Transverse colon (tissue), 4 donors: ENCODE data around the gene FMNL2. TPM values are rescaled to one million over a fixed set of nuclear protein-coding genes. Genes with fewer than 3 reads are reported as not detected.

ENCODE experiments used
- DNase-seq: peaks from one replicate; pipeline ENCODE4 v3.0.0-alpha.2; 2019
- H3K27ac ChIP-seq, 4 donors: fragments of 200-600 bp; sonication (generic); 2 replicates each; pipeline ENCODE4 v1.5.1; 2016 to 2018; ENCODE audit warnings: inconsistent platforms in 4 of 4
- H3K27me3 ChIP-seq: fragments of 200-600 bp; sonication (generic); 2 replicates; pipeline ENCODE4 v1.5.1; 2017; ENCODE audit warnings: inconsistent platforms
- H3K36me3 ChIP-seq, 4 donors: fragments of 200-600 bp; sonication (generic); 2 replicates each; pipeline ENCODE4 v1.5.1; 2017 to 2019; ENCODE audit warnings: inconsistent platforms in 4 of 4
- H3K4me1 ChIP-seq, 4 donors: fragments of 200-600 bp; sonication (generic); 2 replicates each; pipeline ENCODE4 v1.5.1; 2017 to 2020; ENCODE audit warnings: inconsistent platforms in 4 of 4
- H3K4me3 ChIP-seq, 4 donors: fragments of 200-600 bp; sonication (generic); 1 replicate in 1 of 4; 2 replicates in 3 of 4; pipeline versions ENCODE4 v1.5.1 to v1.6.1; 2017 to 2019; ENCODE audit warnings: inconsistent platforms in 4 of 4
- H3K9me3 ChIP-seq, 2 donors: fragments of 200-600 bp; sonication (generic); 2 replicates each; pipeline ENCODE4 v1.5.1; 2017 to 2019; ENCODE audit warnings: inconsistent platforms in 2 of 2
- EP300 ChIP-seq: sonication (generic); formaldehyde crosslinking; IDR thresholded peaks from one replicate; pipeline ENCODE4 v1.6.1; 2017; ENCODE audit warnings: antibody characterized with exemption, low read depth
- POLR2A ChIP-seq: fragments of 450-650 bp; IDR thresholded peaks from one replicate; pipeline ENCODE4 v1.6.1; 2016; ENCODE audit warnings: antibody characterized with exemption, mild to moderate bottlenecking, moderate library complexity
- POLR2AphosphoS5 ChIP-seq, 3 donors: sonication (generic); formaldehyde crosslinking; IDR thresholded peaks; one replicate each; pipeline ENCODE4 v1.6.1; 2016; ENCODE audit warnings: antibody characterized with exemption in 3 of 3
- WGBS, 2 donors: methylation state at CpG; one replicate each; pipeline ENCODE4 v1.1.5; 2018; ENCODE audit warnings: low coverage in 1 of 2; 5-methylcytosine and 5-hydroxymethylcytosine counted together
- in situ Hi-C, 4 donors: fragments of 200-750 bp; cut with MboI; loops; one replicate each; pipeline versions ENCODE4 v1.15.0 to v1.15.1; 2017; ENCODE audit warnings: low sequenced_read_pairs in 3 of 4, low pct_ligation_motif_present in 1 of 4, low pct_unique_long_range_greater_than_20kb in 1 of 4
- intact Hi-C: fragments of 100-400 bp; cut with DNase I; formaldehyde crosslinking; loops from one replicate; pipeline ENCODE4 v1.15.1; 2023; ENCODE audit warnings: low total_unique reads
- total RNA-seq, 4 donors: library from RNA; depleted of rRNA; stranded (reverse); fragments of >200 nt; gene quantifications; one replicate each; pipeline ENCODE4 v1.1.0, GENCODE V29; 2016
- TF ChIP-seq, protein P1 (sequence below), 5 experiments: fragments of 200-600 bp in 3 of 5; fragments of 450-650 bp in 2 of 5; sonication (generic) in 3 of 5; IDR thresholded peaks; 1 replicate in 2 of 5; 2 replicates in 3 of 5; pipeline ENCODE4 v1.5.1; 2016 to 2017; ENCODE audit warnings: antibody characterized with exemption in 5 of 5, inconsistent platforms in 3 of 5, mild to moderate bottlenecking in 2 of 5, moderate library complexity in 1 of 5

Gene FMNL2
- total RNA-seq, 4 donors from 2014 or later = 9.2 to 31.4 (median 23.9) TPM

GRCh38 chr2:152465541-152465940, 130.6 kb downstream of the FMNL2 start:
- no peak for DNase-seq
- Histone ChIP-seq H3K27ac (no peak overlapping the region), H3K4me3 (no peak overlapping the region), H3K9me3 (no peaks in the 10 kb centered on the region), H3K4me1 (peaks cover under 1 to 51% (median 15%) of the 10 kb centered on the region in 4 donors), H3K27me3 (no peaks in the 10 kb centered on the region), H3K36me3 (no peaks in the 10 kb centered on the region)
- TF ChIP-seq POLR2AphosphoS5 (IDR thresholded peaks at IDR 0.05) (no peak), EP300 (no peak), POLR2A (no peak)
- TF ChIP-seq, protein P1, sequence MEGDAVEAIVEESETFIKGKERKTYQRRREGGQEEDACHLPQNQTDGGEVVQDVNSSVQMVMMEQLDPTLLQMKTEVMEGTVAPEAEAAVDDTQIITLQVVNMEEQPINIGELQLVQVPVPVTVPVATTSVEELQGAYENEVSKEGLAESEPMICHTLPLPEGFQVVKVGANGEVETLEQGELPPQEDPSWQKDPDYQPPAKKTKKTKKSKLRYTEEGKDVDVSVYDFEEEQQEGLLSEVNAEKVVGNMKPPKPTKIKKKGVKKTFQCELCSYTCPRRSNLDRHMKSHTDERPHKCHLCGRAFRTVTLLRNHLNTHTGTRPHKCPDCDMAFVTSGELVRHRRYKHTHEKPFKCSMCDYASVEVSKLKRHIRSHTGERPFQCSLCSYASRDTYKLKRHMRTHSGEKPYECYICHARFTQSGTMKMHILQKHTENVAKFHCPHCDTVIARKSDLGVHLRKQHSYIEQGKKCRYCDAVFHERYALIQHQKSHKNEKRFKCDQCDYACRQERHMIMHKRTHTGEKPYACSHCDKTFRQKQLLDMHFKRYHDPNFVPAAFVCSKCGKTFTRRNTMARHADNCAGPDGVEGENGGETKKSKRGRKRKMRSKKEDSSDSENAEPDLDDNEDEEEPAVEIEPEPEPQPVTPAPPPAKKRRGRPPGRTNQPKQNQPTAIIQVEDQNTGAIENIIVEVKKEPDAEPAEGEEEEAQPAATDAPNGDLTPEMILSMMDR (IDR thresholded peaks at IDR 0.05) = no peak
- in situ Hi-C loops = no loop called here
- intact Hi-C loops = no loop called here
- WGBS, 2 donors = 80 to 91% methylated on average over 1 to 3 of the region's 3 CpGs

DNA sequence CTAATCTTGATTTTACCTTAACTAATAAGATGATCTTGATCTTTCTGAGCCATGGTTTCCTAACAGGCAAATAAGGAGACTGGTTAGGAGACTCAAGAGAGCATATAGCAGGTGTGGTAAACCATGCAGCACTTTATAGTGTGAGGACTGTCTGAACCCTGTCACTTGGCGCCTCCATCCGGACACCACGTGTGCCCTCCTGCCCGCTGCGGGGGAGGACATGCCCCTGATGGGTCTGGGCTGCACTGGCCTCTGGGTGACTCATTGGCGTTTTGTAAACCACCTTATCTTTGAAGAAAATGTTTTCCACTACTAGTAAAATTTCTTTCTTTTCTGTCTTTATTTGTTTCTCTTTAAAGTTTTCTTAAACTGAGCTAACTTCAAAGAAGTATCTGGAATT, 131.1 kb downstream of the FMNL2 start:
- Histone ChIP-seq H3K27ac (peak overlapping the region in 1 of 4 donors; percentile 62), H3K4me3 (no peak overlapping the region), H3K36me3 (no peaks in the 10 kb centered on the region), H3K4me1 (peaks cover 5 to 56% (median 18%) of the 10 kb centered on the region in 4 donors), H3K9me3 (no peaks in the 10 kb centered on the region), H3K27me3 (no peaks in the 10 kb centered on the region)
- 68% methylated on average over 6 of the region's 6 CpGs; no CpG with 5 or more reads in 1 of the 2 donors for WGBS, 2 donors
- TF ChIP-seq POLR2AphosphoS5 (IDR thresholded peaks at IDR 0.05) (no peak), POLR2A (no peak), EP300 (no peak)
- TF ChIP-seq, protein P1 (IDR thresholded peaks at IDR 0.05) = no peak
- in situ Hi-C loops = no loop called here
- DNase-seq = no peak
- intact Hi-C loops = no loop called here

- Histone ChIP-seq H3K27me3 (no peaks in the 10 kb centered on the region), H3K9me3 (no peaks in the 10 kb centered on the region), H3K4me1 (peaks cover 11 to 67% (median 26%) of the 10 kb centered on the region in 4 donors), H3K4me3 (no peak overlapping the region), H3K27ac (peak overlapping the region; percentile 62 to 77 (median 68)), H3K36me3 (no peaks in the 10 kb centered on the region)
- 50 to 55% methylated on average over 9 to 10 of the region's 10 CpGs for WGBS, 2 donors
- intact Hi-C loops (no loop called here), in situ Hi-C loops (no loop called here)
- peak; percentile 19 for DNase-seq
- peak in 2 of 3 donors; percentile 15 to 25 for TF ChIP-seq POLR2AphosphoS5 (IDR thresholded peaks at IDR 0.05)
- TF ChIP-seq, protein P1 (IDR thresholded peaks at IDR 0.05) = no peak
- no peak for TF ChIP-seq EP300
- no peak for TF ChIP-seq POLR2A
Measured at GRCh38 chr2:152466980-152467676, 132.2 kb downstream of the FMNL2 start.

DNA sequence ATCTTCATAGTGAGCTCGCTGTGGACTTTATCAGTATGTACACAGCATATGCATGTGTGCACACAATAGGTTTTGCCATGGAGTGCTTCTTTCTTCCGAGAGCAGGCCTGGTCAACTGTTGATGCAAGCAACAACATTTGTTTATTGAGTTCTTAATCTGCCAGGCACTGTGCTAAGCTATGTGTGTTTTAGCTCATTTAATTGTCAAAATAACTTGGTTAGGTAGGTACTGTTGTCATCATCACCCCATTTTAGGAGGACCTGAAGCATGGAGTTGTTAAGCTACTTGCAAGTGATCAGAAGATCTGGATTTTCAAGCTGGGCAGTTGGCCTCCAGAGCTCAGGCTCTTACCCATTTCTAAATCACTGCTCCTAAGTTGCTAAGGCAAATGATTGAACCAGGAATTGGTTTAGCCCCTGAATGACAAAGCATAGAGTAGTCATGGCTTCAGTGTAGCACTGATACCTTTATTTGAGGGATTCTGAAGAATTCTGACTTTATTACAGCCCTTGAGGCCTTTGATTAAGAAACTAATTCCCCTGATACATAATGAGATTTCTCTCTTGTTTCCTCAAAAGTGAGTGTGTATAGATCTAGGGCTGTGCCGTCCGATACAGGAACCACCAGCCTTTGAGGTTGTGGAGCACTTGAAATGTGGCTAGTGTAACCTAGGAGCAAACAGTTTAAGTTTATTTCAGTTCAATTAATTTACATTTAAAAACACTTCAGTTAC, 132.9 kb downstream of the FMNL2 start:
- H3K4me3 ChIP-seq = no peak overlapping the region

More for the DNA sequence above, 132.9 kb downstream of the FMNL2 start:
- intact Hi-C loops = no loop called here
- Histone ChIP-seq H3K27me3 (no peaks in the 10 kb centered on the region), H3K27ac (peak overlapping the region; percentile 62 to 77 (median 68)), H3K9me3 (no peaks in the 10 kb centered on the region), H3K36me3 (no peaks in the 10 kb centered on the region), H3K4me1 (peaks cover 15 to 74% (median 29%) of the 10 kb centered on the region in 4 donors)
- 60 to 63% methylated on average over 2 to 4 of the region's 4 CpGs for WGBS, 2 donors
- in situ Hi-C loops = no loop called here
- no peak for DNase-seq
- no peak for TF ChIP-seq POLR2AphosphoS5 (IDR thresholded peaks at IDR 0.05)
- TF ChIP-seq, protein P1 (IDR thresholded peaks at IDR 0.05) = no peak
- TF ChIP-seq POLR2A = no peak
- TF ChIP-seq EP300 = no peak
